ENCODE results near the gene DCLRE1C. TPM values are rescaled to one million over a fixed set of nuclear protein-coding genes. Genes with fewer than 3 reads are reported as not detected.
"Not testable (repeated sequence)": the region's sequence is repeated elsewhere in the genome, so short reads cannot be mapped to it uniquely, and the experiment has no call there.

DCLRE1C gene
- polyA plus RNA-seq, 1 of the 3 experiments (the other 2 are of a cell fraction), result 2.5 TPM

- Histone ChIP-seq H3K9ac (no peak overlapping the region), H3K79me2 (ENCODE audit: insufficient read depth) (peaks cover 34% of the 10 kb centered on the region), H4K20me1 (ENCODE audit: insufficient read depth) (no peaks in the 10 kb centered on the region), H3K4me1 (ENCODE audit: control insufficient read depth in 1 of 2, insufficient read depth in 2 of 2, low read depth in 1 of 2, low read length in 1 of 2) (peaks cover 12% of the 10 kb centered on the region in 2 experiments; a peak in 3 of 4 replicates), H3K27ac (ENCODE audit: low read depth in 2 of 2, low read length in 1 of 2) (no peak overlapping the region), H3K27me3 (ENCODE audit: insufficient read depth) (no peaks in the 10 kb centered on the region), H3K9me3 (no peaks in the 10 kb centered on the region), H3K4me3 (ENCODE audit: low read depth in 2 of 2, low read length in 1 of 2) (no peak overlapping the region), H3K4me2 (no peak overlapping the region), H2AFZ (ENCODE audit: low read depth) (no peak overlapping the region), H3F3A (replicated peaks; ENCODE audit: insufficient read depth) (peaks cover 28% of the 10 kb centered on the region), H3K9me2 (no peaks in the 10 kb centered on the region; the same call in 1 of the 2 replicates), H3K36me3 (replicated peaks in 1 of 2; ENCODE audit: control insufficient read depth in 1 of 2, insufficient read depth in 2 of 2, low read length in 1 of 2) (peaks cover 25 to 27% of the 10 kb centered on the region in 2 experiments)
- no peak for DNase-seq
- TF ChIP-seq NRF1 (IDR thresholded peaks at IDR 0.05; ENCODE audit: low read depth, low read length) (no peak), JUND (IDR thresholded peaks at IDR 0.05) (0 out of 2 replicates have a peak, but pooled peaks have one; percentile 22), PBX3 (IDR thresholded peaks at IDR 0.05) (no peak), CTCF (IDR thresholded peaks at IDR 0.05) (no peak), RCOR1 (IDR thresholded peaks at IDR 0.05; ENCODE audit: low read length) (no peak), EZH2phosphoT487 (IDR thresholded peaks at IDR 0.05; ENCODE audit: borderline replicate concordance, low read depth) (no peak), TAF1 (IDR thresholded peaks at IDR 0.05; ENCODE audit: borderline replicate concordance, low read depth, low read length) (no peak), MXI1 (IDR thresholded peaks at IDR 0.05; ENCODE audit: low read depth, low read length) (no peak)
- WGBS (ENCODE audit: low lambda C conversion rate), result 49% methylated on average over 2 of the region's 2 CpGs
- CTCF ChIA-PET, result interaction anchor here (1.3 to 1.4 kb wide), 2 partner anchors 30 to 336 kb away, joined by 4 read pairs; no protein-coding TSS in a partner anchor
- POLR2A ChIA-PET, result no interaction called here
These were observed 80.7 kb downstream of the DCLRE1C start for GRCh38 chr10:14873090-14873760.

GRCh38 chr10:14864871-14865270 lies 89.0 kb downstream of the DCLRE1C start:
- H3K9me3 ChIP-seq; H3K9me2 ChIP-seq; H3K4me3 ChIP-seq (ENCODE audit: low read depth in 2 of 2, low read length in 1 of 2); H3K4me1 ChIP-seq (ENCODE audit: control insufficient read depth in 1 of 2, insufficient read depth in 2 of 2, low read depth in 1 of 2, low read length in 1 of 2); POLR2A ChIA-PET; H3K9ac ChIP-seq; H4K20me1 ChIP-seq (ENCODE audit: insufficient read depth); DNase-seq; H3K27me3 ChIP-seq (ENCODE audit: insufficient read depth); H3K79me2 ChIP-seq (ENCODE audit: insufficient read depth); H3F3A ChIP-seq (replicated peaks; ENCODE audit: insufficient read depth); H3K4me2 ChIP-seq; CTCF ChIA-PET; H2AFZ ChIP-seq (ENCODE audit: low read depth); H3K27ac ChIP-seq (ENCODE audit: low read depth in 2 of 2, low read length in 1 of 2): not testable (repeated sequence)
- H3K36me3 ChIP-seq (replicated peaks in 1 of 2; ENCODE audit: control insufficient read depth in 1 of 2, insufficient read depth in 2 of 2, low read length in 1 of 2), result peaks cover 30% of the 10 kb centered on the region in 2 experiments
- 95% methylated on average over 3 of the region's 3 CpGs for WGBS (ENCODE audit: low lambda C conversion rate)

- H3K27me3 ChIP-seq (ENCODE audit: insufficient read depth); H3K9ac ChIP-seq; H3K27ac ChIP-seq (ENCODE audit: low read depth in 2 of 2, low read length in 1 of 2); H4K20me1 ChIP-seq (ENCODE audit: insufficient read depth); H3K4me3 ChIP-seq (ENCODE audit: low read depth in 2 of 2, low read length in 1 of 2); H3K4me2 ChIP-seq; DNase-seq; CTCF ChIA-PET; H3K4me1 ChIP-seq (ENCODE audit: control insufficient read depth in 1 of 2, insufficient read depth in 2 of 2, low read depth in 1 of 2, low read length in 1 of 2); H3K9me2 ChIP-seq; H3K79me2 ChIP-seq (ENCODE audit: insufficient read depth); H3K9me3 ChIP-seq; H3F3A ChIP-seq (replicated peaks; ENCODE audit: insufficient read depth); POLR2A ChIA-PET; H2AFZ ChIP-seq (ENCODE audit: low read depth): not testable (repeated sequence)
- WGBS (ENCODE audit: low lambda C conversion rate), result 90% methylated on average over 6 of the region's 6 CpGs
- peaks cover 26 to 27% of the 10 kb centered on the region in 2 experiments for H3K36me3 ChIP-seq (replicated peaks in 1 of 2; ENCODE audit: control insufficient read depth in 1 of 2, insufficient read depth in 2 of 2, low read length in 1 of 2)
These were observed 89.4 kb downstream of the DCLRE1C start for GRCh38 chr10:14864466-14864865.

Measured in SK-N-SH (cell line).